HepG2 (cell line): ENCODE data around the gene PASK.

Experiments
- DNMT1 ChIP-seq: sonication (generic); formaldehyde crosslinking; IDR thresholded peaks from 2 replicates; pipeline ENCODE4 v1.5.1; 2020; ENCODE audit warnings: mild to moderate bottlenecking, missing genetic modification reagents
- GABPA ChIP-seq, 2 experiments: IDR thresholded peaks; 2 replicates each; pipeline ENCODE4 v1.6.1; 2011 to 2016; ENCODE audit warnings: low read depth in 2 of 2, low read length in 1 of 2, missing biosample characterization in 1 of 2, missing genetic modification characterization in 1 of 2
- YEATS2 ChIP-seq: sonication (generic); formaldehyde crosslinking; IDR thresholded peaks from 2 replicates; pipeline ENCODE4 v1.4.0; 2020; ENCODE audit warnings: missing genetic modification reagents, borderline replicate concordance
- YY1 ChIP-seq: IDR thresholded peaks from 2 replicates; pipeline ENCODE4 v1.6.1; 2011; ENCODE audit warnings: low read length, low read depth, moderate library complexity, mild to moderate bottlenecking; ENCODE audit not compliant: insufficient read depth, insufficient replicate concordance
- ZBTB21 ChIP-seq: sonication (generic); formaldehyde crosslinking; IDR thresholded peaks from 2 replicates; pipeline ENCODE4 v1.4.0; 2020; ENCODE audit warnings: missing genetic modification reagents
- ZNF274 ChIP-seq: sonication (generic); formaldehyde crosslinking; IDR thresholded peaks from 2 replicates; pipeline ENCODE4 v1.5.1; 2020; ENCODE audit warnings: mild to moderate bottlenecking, missing genetic modification reagents
- ZNF350 ChIP-seq: sonication (generic); formaldehyde crosslinking; IDR thresholded peaks from 2 replicates; pipeline ENCODE4 v1.4.0; 2020; ENCODE audit warnings: mild to moderate bottlenecking, low read depth, missing genetic modification reagents, borderline replicate concordance
- ZNF501 ChIP-seq: sonication (generic); formaldehyde crosslinking; IDR thresholded peaks from 2 replicates; pipeline ENCODE4 v1.5.1; 2020; ENCODE audit warnings: mild to moderate bottlenecking, moderate library complexity, missing genetic modification reagents
- TF ChIP-seq, protein P1 (sequence below): sonication (generic); formaldehyde crosslinking; IDR thresholded peaks from 2 replicates; pipeline ENCODE4 v1.5.0; 2020; ENCODE audit warnings: mild to moderate bottlenecking, missing genetic modification reagents, moderate library complexity
- TF ChIP-seq, protein P2 (sequence below): sonication (generic); formaldehyde crosslinking; IDR thresholded peaks from 2 replicates; pipeline ENCODE4 v1.4.0; 2020; ENCODE audit warnings: low read depth, mild to moderate bottlenecking, missing genetic modification reagents
- TF ChIP-seq, protein P3 (sequence below), 2 experiments: IDR thresholded peaks; 2 replicates each; pipeline ENCODE4 v1.6.1; 2011 to 2012; ENCODE audit warnings: low read length in 2 of 2, borderline replicate concordance in 1 of 2, low read depth in 1 of 2, mild to moderate bottlenecking in 1 of 2, moderate library complexity in 1 of 2
- TF ChIP-seq, protein P4 (sequence below): conservative IDR thresholded peaks from 2 replicates; pipeline ENCODE4 v1.6.1; 2018; ENCODE audit warnings: missing genetic modification reagents
- TF ChIP-seq, protein P5 (sequence below): sonication (generic); formaldehyde crosslinking; IDR thresholded peaks from 2 replicates; pipeline ENCODE4 v1.5.0; 2020; ENCODE audit warnings: mild to moderate bottlenecking, missing genetic modification reagents, borderline replicate concordance

DNA sequence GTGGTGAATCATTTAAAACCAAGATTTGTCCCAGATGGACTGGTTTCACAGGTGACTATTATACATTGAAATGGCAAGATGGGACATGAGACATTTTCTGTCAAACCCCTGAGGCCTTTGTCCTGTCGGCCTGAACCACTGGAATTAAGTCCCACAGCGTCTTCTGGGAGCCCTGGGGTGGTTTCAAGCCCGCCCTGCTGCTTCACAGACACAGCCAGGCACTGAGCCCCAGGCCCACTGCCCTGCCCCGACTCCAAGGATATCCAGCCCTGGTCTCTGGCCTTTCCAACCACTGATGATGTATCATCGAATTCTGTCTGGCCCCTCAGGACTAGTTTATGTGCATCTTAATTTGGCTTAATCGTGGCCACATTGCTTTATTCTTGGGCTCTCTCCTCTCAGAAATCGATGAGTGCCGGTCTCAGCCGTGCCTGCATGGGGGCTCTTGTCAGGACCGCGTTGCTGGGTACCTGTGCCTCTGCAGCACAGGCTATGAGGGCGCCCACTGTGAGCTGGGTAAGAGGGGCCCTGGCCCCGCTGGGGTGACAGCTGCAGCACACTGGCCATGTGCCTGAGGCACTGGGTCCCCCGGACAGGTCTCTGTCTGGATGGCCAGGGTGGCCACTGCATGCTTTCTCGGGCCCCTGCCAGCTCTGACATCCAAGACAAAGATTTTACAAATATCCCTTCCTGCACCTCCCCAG lies 86.7 kb downstream of the PASK start:
- TF ChIP-seq ZBTB21 (CRISPR knock-in tag) (no peak), YY1 (no peak), ZNF501 (CRISPR knock-in tag) (no peak), YEATS2 (no peak), GABPA (IDR thresholded peaks at IDR 0.05; ENCODE audit: low read depth, low read length) (no peak), GABPA (CRISPR knock-in tag; IDR thresholded peaks at IDR 0.05; ENCODE audit: low read depth) (no peak), DNMT1 (CRISPR knock-in tag) (no peak), ZNF350 (CRISPR knock-in tag) (no peak), ZNF274 (CRISPR knock-in tag) (no peak)
- TF ChIP-seq, protein P1, sequence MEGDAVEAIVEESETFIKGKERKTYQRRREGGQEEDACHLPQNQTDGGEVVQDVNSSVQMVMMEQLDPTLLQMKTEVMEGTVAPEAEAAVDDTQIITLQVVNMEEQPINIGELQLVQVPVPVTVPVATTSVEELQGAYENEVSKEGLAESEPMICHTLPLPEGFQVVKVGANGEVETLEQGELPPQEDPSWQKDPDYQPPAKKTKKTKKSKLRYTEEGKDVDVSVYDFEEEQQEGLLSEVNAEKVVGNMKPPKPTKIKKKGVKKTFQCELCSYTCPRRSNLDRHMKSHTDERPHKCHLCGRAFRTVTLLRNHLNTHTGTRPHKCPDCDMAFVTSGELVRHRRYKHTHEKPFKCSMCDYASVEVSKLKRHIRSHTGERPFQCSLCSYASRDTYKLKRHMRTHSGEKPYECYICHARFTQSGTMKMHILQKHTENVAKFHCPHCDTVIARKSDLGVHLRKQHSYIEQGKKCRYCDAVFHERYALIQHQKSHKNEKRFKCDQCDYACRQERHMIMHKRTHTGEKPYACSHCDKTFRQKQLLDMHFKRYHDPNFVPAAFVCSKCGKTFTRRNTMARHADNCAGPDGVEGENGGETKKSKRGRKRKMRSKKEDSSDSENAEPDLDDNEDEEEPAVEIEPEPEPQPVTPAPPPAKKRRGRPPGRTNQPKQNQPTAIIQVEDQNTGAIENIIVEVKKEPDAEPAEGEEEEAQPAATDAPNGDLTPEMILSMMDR (CRISPR knock-in tag): no peak
- TF ChIP-seq, protein P2, sequence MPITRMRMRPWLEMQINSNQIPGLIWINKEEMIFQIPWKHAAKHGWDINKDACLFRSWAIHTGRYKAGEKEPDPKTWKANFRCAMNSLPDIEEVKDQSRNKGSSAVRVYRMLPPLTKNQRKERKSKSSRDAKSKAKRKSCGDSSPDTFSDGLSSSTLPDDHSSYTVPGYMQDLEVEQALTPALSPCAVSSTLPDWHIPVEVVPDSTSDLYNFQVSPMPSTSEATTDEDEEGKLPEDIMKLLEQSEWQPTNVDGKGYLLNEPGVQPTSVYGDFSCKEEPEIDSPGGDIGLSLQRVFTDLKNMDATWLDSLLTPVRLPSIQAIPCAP (CRISPR knock-in tag): no peak
- TF ChIP-seq, protein P3, sequence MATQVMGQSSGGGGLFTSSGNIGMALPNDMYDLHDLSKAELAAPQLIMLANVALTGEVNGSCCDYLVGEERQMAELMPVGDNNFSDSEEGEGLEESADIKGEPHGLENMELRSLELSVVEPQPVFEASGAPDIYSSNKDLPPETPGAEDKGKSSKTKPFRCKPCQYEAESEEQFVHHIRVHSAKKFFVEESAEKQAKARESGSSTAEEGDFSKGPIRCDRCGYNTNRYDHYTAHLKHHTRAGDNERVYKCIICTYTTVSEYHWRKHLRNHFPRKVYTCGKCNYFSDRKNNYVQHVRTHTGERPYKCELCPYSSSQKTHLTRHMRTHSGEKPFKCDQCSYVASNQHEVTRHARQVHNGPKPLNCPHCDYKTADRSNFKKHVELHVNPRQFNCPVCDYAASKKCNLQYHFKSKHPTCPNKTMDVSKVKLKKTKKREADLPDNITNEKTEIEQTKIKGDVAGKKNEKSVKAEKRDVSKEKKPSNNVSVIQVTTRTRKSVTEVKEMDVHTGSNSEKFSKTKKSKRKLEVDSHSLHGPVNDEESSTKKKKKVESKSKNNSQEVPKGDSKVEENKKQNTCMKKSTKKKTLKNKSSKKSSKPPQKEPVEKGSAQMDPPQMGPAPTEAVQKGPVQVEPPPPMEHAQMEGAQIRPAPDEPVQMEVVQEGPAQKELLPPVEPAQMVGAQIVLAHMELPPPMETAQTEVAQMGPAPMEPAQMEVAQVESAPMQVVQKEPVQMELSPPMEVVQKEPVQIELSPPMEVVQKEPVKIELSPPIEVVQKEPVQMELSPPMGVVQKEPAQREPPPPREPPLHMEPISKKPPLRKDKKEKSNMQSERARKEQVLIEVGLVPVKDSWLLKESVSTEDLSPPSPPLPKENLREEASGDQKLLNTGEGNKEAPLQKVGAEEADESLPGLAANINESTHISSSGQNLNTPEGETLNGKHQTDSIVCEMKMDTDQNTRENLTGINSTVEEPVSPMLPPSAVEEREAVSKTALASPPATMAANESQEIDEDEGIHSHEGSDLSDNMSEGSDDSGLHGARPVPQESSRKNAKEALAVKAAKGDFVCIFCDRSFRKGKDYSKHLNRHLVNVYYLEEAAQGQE (IDR thresholded peaks at IDR 0.05; ENCODE audit: borderline replicate concordance in 1 of 2, low read depth in 1 of 2, low read length in 2 of 2): no peak
- TF ChIP-seq, protein P4, sequence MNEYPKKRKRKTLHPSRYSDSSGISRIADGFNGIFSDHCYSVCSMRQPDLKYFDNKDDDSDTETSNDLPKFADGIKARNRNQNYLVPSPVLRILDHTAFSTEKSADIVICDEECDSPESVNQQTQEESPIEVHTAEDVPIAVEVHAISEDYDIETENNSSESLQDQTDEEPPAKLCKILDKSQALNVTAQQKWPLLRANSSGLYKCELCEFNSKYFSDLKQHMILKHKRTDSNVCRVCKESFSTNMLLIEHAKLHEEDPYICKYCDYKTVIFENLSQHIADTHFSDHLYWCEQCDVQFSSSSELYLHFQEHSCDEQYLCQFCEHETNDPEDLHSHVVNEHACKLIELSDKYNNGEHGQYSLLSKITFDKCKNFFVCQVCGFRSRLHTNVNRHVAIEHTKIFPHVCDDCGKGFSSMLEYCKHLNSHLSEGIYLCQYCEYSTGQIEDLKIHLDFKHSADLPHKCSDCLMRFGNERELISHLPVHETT: no peak
- TF ChIP-seq, protein P5, sequence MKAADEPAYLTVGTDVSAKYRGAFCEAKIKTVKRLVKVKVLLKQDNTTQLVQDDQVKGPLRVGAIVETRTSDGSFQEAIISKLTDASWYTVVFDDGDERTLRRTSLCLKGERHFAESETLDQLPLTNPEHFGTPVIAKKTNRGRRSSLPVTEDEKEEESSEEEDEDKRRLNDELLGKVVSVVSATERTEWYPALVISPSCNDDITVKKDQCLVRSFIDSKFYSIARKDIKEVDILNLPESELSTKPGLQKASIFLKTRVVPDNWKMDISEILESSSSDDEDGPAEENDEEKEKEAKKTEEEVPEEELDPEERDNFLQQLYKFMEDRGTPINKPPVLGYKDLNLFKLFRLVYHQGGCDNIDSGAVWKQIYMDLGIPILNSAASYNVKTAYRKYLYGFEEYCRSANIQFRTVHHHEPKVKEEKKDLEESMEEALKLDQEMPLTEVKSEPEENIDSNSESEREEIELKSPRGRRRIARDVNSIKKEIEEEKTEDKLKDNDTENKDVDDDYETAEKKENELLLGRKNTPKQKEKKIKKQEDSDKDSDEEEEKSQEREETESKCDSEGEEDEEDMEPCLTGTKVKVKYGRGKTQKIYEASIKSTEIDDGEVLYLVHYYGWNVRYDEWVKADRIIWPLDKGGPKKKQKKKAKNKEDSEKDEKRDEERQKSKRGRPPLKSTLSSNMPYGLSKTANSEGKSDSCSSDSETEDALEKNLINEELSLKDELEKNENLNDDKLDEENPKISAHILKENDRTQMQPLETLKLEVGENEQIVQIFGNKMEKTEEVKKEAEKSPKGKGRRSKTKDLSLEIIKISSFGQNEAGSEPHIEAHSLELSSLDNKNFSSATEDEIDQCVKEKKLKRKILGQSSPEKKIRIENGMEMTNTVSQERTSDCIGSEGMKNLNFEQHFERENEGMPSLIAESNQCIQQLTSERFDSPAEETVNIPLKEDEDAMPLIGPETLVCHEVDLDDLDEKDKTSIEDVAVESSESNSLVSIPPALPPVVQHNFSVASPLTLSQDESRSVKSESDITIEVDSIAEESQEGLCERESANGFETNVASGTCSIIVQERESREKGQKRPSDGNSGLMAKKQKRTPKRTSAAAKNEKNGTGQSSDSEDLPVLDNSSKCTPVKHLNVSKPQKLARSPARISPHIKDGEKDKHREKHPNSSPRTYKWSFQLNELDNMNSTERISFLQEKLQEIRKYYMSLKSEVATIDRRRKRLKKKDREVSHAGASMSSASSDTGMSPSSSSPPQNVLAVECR: no peak
